Measurements from ENCODE around the gene SNX8. TPM values are rescaled to one million over a fixed set of nuclear protein-coding genes. Genes with fewer than 3 reads are reported as not detected.

Gene SNX8
- polyA plus RNA-seq, 1 experiment: 40.2 TPM

DNA sequence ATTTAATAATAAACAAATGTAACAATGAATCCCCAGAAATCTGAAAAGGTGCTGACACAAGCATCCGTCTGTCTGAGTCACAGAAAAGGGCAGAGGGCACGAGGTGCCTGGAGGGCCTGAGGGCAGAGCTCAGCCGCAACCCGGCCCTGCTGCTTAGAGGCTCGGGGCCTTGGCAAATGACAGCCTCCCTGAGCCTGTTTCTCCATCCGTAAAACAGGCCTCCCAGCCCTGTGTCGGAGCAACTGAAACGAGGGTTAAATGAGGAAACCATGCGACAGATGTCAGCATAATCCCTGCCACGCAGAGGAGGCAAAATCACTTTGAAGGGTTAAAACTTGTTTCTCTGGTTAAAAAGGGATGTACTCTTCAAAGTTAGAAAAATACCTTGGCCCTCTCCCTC is 47.3 kb downstream of the SNX8 start:
- Histone ChIP-seq H3K27ac (ENCODE audit: low read depth, low read length) (peak overlapping the region; percentile 31), H3K27me3 (ENCODE audit: control insufficient read depth, insufficient read depth, low read length) (no peaks in the 10 kb centered on the region), H3K9me3 (ENCODE audit: control insufficient read depth, insufficient read depth, low read length) (no peaks in the 10 kb centered on the region), H3K4me3 (ENCODE audit: low read depth, low read length) (no peak overlapping the region)
- ChIA-PET POLR2A (interaction anchor here (0.6 to 0.8 kb wide), 2 partner anchors 13 to 52 kb away, joined by 3 to 7 read pairs; no protein-coding TSS in a partner anchor), CTCF (no interaction called here)
- TF ChIP-seq, protein P1, sequence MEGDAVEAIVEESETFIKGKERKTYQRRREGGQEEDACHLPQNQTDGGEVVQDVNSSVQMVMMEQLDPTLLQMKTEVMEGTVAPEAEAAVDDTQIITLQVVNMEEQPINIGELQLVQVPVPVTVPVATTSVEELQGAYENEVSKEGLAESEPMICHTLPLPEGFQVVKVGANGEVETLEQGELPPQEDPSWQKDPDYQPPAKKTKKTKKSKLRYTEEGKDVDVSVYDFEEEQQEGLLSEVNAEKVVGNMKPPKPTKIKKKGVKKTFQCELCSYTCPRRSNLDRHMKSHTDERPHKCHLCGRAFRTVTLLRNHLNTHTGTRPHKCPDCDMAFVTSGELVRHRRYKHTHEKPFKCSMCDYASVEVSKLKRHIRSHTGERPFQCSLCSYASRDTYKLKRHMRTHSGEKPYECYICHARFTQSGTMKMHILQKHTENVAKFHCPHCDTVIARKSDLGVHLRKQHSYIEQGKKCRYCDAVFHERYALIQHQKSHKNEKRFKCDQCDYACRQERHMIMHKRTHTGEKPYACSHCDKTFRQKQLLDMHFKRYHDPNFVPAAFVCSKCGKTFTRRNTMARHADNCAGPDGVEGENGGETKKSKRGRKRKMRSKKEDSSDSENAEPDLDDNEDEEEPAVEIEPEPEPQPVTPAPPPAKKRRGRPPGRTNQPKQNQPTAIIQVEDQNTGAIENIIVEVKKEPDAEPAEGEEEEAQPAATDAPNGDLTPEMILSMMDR (IDR thresholded peaks at IDR 0.05; ENCODE audit: low read depth, low read length): no peak
- DNase-seq (ENCODE audit: low read depth, low spot score): no peak

GRCh38 chr7:2264158-2264557 is 50.1 kb downstream of the SNX8 start:
- ChIA-PET POLR2A (no interaction called here), CTCF (no interaction called here)

DNA sequence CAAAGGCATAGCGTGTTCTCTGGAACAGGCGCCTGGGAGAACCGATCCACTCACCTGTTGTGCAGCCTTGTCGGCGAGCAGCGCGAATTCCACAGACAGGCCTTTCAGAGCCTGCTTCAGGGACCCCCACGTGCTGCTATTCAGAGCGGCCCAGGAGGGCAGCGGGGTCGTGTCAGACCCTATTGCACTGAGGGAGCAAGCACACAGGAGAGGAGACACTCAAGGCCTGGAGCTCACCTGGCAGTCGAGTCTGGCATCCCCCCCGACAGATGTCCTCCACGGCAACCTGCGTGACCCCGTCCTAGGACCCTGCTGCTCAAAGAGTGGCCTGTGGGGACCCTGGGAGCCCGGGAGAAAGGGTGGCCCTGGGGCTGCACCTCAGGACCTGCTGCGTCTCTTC is 51.1 kb downstream of the SNX8 start:
- CTCF ChIA-PET: no interaction called here
- no peaks in the 10 kb centered on the region for H3K27me3 ChIP-seq (ENCODE audit: control insufficient read depth, insufficient read depth, low read length)
- DNase-seq (ENCODE audit: low read depth, low spot score): no peak
- POLR2A ChIA-PET: no interaction called here
- no peak overlapping the region for H3K27ac ChIP-seq (ENCODE audit: low read depth, low read length)
- no peak overlapping the region for H3K4me3 ChIP-seq (ENCODE audit: low read depth, low read length)
- no peaks in the 10 kb centered on the region; the same call in 1 of the 2 replicates for H3K9me3 ChIP-seq (ENCODE audit: control insufficient read depth, insufficient read depth, low read length)
- TF ChIP-seq, protein P1 (IDR thresholded peaks at IDR 0.05; ENCODE audit: low read depth, low read length): no peak

More at GRCh38 chr7:2264158-2264557, 50.1 kb downstream of the SNX8 start:
- no peak for DNase-seq (ENCODE audit: low read depth, low spot score)
- Histone ChIP-seq H3K27ac (ENCODE audit: low read depth, low read length) (no peak overlapping the region), H3K4me3 (ENCODE audit: low read depth, low read length) (no peak overlapping the region), H3K9me3 (ENCODE audit: control insufficient read depth, insufficient read depth, low read length) (no peaks in the 10 kb centered on the region), H3K27me3 (ENCODE audit: control insufficient read depth, insufficient read depth, low read length) (no peaks in the 10 kb centered on the region)
- TF ChIP-seq, protein P1 (IDR thresholded peaks at IDR 0.05; ENCODE audit: low read depth, low read length): no peak

DNA sequence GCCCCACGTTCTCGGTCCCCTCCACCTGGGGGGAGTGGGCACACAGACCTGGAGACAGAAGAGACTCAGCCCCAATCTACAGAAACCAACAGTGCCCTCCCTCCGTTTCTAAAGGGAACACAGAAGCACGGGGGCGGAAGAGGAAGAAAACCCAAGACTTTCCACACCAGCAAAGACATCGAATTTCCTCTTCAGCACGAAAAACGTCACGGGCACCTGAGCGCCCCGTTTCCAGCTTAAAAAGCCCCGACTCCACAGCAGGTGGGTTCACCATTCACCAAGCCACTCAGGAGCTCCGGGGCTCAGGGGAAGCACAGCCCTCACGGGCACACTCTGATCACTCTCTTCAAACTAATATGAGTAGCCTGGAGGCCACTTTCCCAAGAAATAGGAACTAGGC is 52.6 kb downstream of the SNX8 start:
- ChIA-PET CTCF (no interaction called here), POLR2A (interaction anchor here (0.5 to 0.6 kb wide), 2 partner anchors 35 to 279 kb away, joined by 3 to 4 read pairs; no protein-coding TSS in a partner anchor)
- DNase-seq (ENCODE audit: low read depth, low spot score): no peak
- no peak overlapping the region for H3K27ac ChIP-seq (ENCODE audit: low read depth, low read length)
- no peak overlapping the region for H3K4me3 ChIP-seq (ENCODE audit: low read depth, low read length)
- no peaks in the 10 kb centered on the region; the same call in 1 of the 2 replicates for H3K9me3 ChIP-seq (ENCODE audit: control insufficient read depth, insufficient read depth, low read length)
- no peaks in the 10 kb centered on the region for H3K27me3 ChIP-seq (ENCODE audit: control insufficient read depth, insufficient read depth, low read length)
- TF ChIP-seq, protein P1 (IDR thresholded peaks at IDR 0.05; ENCODE audit: low read depth, low read length): no peak

DNA sequence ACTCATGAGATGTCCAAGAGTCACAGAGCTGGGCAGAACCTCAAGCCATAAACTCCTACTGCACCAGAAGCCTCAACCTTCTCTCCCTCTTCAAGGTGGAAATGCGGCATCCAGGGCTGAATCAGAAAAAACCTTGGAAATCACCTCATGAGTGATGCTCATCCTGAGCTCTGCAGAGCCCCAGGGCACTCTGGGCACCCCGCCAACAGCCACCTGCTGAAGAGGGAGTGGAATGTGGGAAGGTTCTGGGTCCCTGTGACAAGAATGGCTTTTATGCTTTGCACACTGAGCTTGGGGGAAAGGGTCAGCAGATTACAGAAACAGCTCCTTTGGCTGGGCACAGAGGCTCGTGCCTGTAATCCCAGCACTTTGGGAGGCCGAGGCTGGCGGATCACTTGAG is 53.4 kb downstream of the SNX8 start:
- DNase-seq (ENCODE audit: low read depth, low spot score): no peak
- POLR2A ChIA-PET: no interaction called here
- H3K27ac ChIP-seq (ENCODE audit: low read depth, low read length): no peak overlapping the region

More for the DNA sequence above, 53.4 kb downstream of the SNX8 start:
- TF ChIP-seq, protein P1 (IDR thresholded peaks at IDR 0.05; ENCODE audit: low read depth, low read length): no peak
- H3K9me3 ChIP-seq (ENCODE audit: control insufficient read depth, insufficient read depth, low read length): no peaks in the 10 kb centered on the region; the same call in 1 of the 2 replicates
- CTCF ChIA-PET: interaction anchor here (1.3 kb wide), 1 partner anchor 12 kb away, joined by 4 read pairs; no protein-coding TSS in a partner anchor
- H3K4me3 ChIP-seq (ENCODE audit: low read depth, low read length): no peak overlapping the region
- no peaks in the 10 kb centered on the region for H3K27me3 ChIP-seq (ENCODE audit: control insufficient read depth, insufficient read depth, low read length)
